HL-60 (cell line): ENCODE measurements around the gene ATP6AP2.

Source experiments
- TF ChIP-seq, protein P1 (sequence below): IDR thresholded peaks from one replicate; pipeline ENCODE4 v1.5.1; 2011; ENCODE audit warnings: low read length, control low read depth, inconsistent platforms; ENCODE audit not compliant: insufficient read depth
- TF ChIP-seq, protein P2 (sequence below): IDR thresholded peaks from 2 replicates; pipeline ENCODE4 v1.6.1; 2012; ENCODE audit warnings: low read depth; ENCODE audit not compliant: insufficient replicate concordance

DNA sequence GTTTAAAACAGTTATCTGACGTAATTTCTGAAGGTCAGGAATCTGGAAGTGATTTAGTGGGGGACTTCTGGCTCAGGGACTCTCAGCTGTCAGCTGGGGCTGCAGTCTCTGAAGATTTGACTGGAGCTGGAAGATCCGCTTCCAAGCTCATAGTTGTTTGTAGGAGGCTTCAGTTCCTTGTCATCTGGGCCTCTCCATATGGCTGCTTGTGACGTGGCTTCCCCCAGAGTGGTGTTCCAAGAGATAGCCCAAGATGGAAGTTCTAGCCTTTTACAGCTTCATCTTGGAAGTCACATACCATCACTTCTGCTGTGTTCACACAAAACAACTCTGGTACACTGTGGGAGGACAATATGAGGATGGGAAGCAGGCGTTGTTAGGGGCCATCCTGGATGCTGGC is 44.5 kb downstream of the ATP6AP2 start:
- TF ChIP-seq, protein P1, sequence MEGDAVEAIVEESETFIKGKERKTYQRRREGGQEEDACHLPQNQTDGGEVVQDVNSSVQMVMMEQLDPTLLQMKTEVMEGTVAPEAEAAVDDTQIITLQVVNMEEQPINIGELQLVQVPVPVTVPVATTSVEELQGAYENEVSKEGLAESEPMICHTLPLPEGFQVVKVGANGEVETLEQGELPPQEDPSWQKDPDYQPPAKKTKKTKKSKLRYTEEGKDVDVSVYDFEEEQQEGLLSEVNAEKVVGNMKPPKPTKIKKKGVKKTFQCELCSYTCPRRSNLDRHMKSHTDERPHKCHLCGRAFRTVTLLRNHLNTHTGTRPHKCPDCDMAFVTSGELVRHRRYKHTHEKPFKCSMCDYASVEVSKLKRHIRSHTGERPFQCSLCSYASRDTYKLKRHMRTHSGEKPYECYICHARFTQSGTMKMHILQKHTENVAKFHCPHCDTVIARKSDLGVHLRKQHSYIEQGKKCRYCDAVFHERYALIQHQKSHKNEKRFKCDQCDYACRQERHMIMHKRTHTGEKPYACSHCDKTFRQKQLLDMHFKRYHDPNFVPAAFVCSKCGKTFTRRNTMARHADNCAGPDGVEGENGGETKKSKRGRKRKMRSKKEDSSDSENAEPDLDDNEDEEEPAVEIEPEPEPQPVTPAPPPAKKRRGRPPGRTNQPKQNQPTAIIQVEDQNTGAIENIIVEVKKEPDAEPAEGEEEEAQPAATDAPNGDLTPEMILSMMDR: no peak
- TF ChIP-seq, protein P2, sequence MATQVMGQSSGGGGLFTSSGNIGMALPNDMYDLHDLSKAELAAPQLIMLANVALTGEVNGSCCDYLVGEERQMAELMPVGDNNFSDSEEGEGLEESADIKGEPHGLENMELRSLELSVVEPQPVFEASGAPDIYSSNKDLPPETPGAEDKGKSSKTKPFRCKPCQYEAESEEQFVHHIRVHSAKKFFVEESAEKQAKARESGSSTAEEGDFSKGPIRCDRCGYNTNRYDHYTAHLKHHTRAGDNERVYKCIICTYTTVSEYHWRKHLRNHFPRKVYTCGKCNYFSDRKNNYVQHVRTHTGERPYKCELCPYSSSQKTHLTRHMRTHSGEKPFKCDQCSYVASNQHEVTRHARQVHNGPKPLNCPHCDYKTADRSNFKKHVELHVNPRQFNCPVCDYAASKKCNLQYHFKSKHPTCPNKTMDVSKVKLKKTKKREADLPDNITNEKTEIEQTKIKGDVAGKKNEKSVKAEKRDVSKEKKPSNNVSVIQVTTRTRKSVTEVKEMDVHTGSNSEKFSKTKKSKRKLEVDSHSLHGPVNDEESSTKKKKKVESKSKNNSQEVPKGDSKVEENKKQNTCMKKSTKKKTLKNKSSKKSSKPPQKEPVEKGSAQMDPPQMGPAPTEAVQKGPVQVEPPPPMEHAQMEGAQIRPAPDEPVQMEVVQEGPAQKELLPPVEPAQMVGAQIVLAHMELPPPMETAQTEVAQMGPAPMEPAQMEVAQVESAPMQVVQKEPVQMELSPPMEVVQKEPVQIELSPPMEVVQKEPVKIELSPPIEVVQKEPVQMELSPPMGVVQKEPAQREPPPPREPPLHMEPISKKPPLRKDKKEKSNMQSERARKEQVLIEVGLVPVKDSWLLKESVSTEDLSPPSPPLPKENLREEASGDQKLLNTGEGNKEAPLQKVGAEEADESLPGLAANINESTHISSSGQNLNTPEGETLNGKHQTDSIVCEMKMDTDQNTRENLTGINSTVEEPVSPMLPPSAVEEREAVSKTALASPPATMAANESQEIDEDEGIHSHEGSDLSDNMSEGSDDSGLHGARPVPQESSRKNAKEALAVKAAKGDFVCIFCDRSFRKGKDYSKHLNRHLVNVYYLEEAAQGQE: no peak
